Testis (tissue), 3 donors: ENCODE measurements around the gene PCYT2. TPM values are rescaled to one million over a fixed set of nuclear protein-coding genes. Genes with fewer than 3 reads are reported as not detected.

Source experiments
- DNase-seq: peaks from one replicate; pipeline ENCODE4 v3.0.0-alpha.2; 2019
- H3K27ac ChIP-seq, 2 donors: fragments of 200-600 bp; sonication (generic); one replicate each; pipeline ENCODE4 v1.5.1; 2019
- H3K27me3 ChIP-seq: fragments of 200-600 bp; sonication (generic); one replicate; pipeline ENCODE4 v1.5.1; 2019
- H3K36me3 ChIP-seq: fragments of 200-600 bp; sonication (generic); one replicate; pipeline ENCODE4 v1.5.1; 2017; ENCODE audit warnings: low read depth; ENCODE audit errors: missing control alignments
- H3K4me1 ChIP-seq: fragments of 200-600 bp; sonication (generic); one replicate; pipeline ENCODE4 v1.5.1; 2019
- H3K4me3 ChIP-seq, 2 donors: fragments of 200-600 bp; sonication (generic); one replicate each; pipeline ENCODE4 v1.5.1; 2017 to 2019
- H3K9me3 ChIP-seq: fragments of 200-600 bp; sonication (generic); one replicate; pipeline ENCODE4 v1.5.1; 2017
- CTCF ChIP-seq, 3 experiments: fragments of 450-650 bp in 2 of 3; fragments of 200-600 bp in 1 of 3; sonication (generic) in 1 of 3; IDR thresholded peaks; one replicate each; pipeline ENCODE4 v1.5.1; 2016 to 2019; ENCODE audit warnings: antibody characterized with exemption in 3 of 3, mild to moderate bottlenecking in 2 of 3, moderate library complexity in 1 of 3
- POLR2A ChIP-seq: fragments of 450-650 bp; IDR thresholded peaks from one replicate; pipeline ENCODE4 v1.6.1; 2017; ENCODE audit warnings: antibody characterized with exemption, mild to moderate bottlenecking, moderate library complexity
- WGBS, 2 donors: methylation state at CpG; one replicate each; pipeline ENCODE4 v1.1.5; 2018; 5-methylcytosine and 5-hydroxymethylcytosine counted together
- intact Hi-C: fragments of 100-400 bp; cut with DNase I; formaldehyde crosslinking; loops from one replicate; pipeline ENCODE4 v1.15.1; 2023; ENCODE audit warnings: low total_unique reads
- polyA plus RNA-seq: library from polyadenylated mRNA; stranded (reverse); fragments of 350-450 nt; fragmentation: Illumina TruSeq; extraction: RNeasy Lipid Tissue Mini Kit (QIAGEN cat#74804); gene quantifications from one replicate; pipeline ENCODE4 v1.2.3, GENCODE V29; 2014; ENCODE audit warnings: low read depth, low replicate concordance; ENCODE audit not compliant: insufficient read depth
- total RNA-seq, 2 donors: library from RNA; depleted of rRNA; stranded (reverse); fragments of >200 nt; gene quantifications; one replicate each; pipeline ENCODE4 v1.2.3, GENCODE V29; 2016

PCYT2 gene
- total and polyA plus RNA-seq, 3 donors from 2014 or later = 171 to 488 (median 438) TPM

- WGBS, 2 donors = 76 to 79% methylated on average over 9 of the region's 9 CpGs
- Histone ChIP-seq H3K9me3 (no peaks in the 10 kb centered on the region), H3K36me3 (no peaks in the 10 kb centered on the region), H3K4me3 (no peak overlapping the region), H3K4me1 (peaks cover 14% of the 10 kb centered on the region), H3K27ac (no peak overlapping the region), H3K27me3 (no peaks in the 10 kb centered on the region)
- no peak for DNase-seq
- TF ChIP-seq POLR2A (no peak), CTCF (IDR thresholded peaks at IDR 0.05) (no peak)
- intact Hi-C loops = no loop called here
Observed at GRCh38 chr17:81889602-81890001, 21.6 kb downstream of the PCYT2 start.

GRCh38 chr17:81888988-81889595, 22.1 kb downstream of the PCYT2 start:
- no peaks in the 10 kb centered on the region for H3K36me3 ChIP-seq

GRCh38 chr17:81888105-81888987, 22.9 kb downstream of the PCYT2 start:
- Histone ChIP-seq H3K4me3 (no peak overlapping the region), H3K9me3 (no peaks in the 10 kb centered on the region), H3K27me3 (no peaks in the 10 kb centered on the region), H3K36me3 (no peaks in the 10 kb centered on the region), H3K4me1 (peaks cover 14% of the 10 kb centered on the region), H3K27ac (no peak overlapping the region)
- no peak for DNase-seq
- TF ChIP-seq POLR2A (no peak), CTCF (IDR thresholded peaks at IDR 0.05) (no peak)
- WGBS, 2 donors = 94 to 95% methylated on average over 34 to 44 of the region's 44 CpGs
- intact Hi-C loops = no loop called here

More at GRCh38 chr17:81888988-81889595, 22.1 kb downstream of the PCYT2 start:
- Histone ChIP-seq H3K27me3 (no peaks in the 10 kb centered on the region), H3K9me3 (no peaks in the 10 kb centered on the region), H3K27ac (no peak overlapping the region), H3K4me3 (no peak overlapping the region), H3K4me1 (peaks cover 14% of the 10 kb centered on the region)
- TF ChIP-seq CTCF (IDR thresholded peaks at IDR 0.05) (no peak), POLR2A (no peak)
- no peak for DNase-seq
- intact Hi-C loops = no loop called here
- WGBS, 2 donors = 82 to 94% methylated on average over 16 of the region's 16 CpGs

- intact Hi-C loops = no loop called here
- no peak overlapping the region for H3K4me3 ChIP-seq
- H3K27me3 ChIP-seq = no peaks in the 10 kb centered on the region
- H3K4me1 ChIP-seq = peaks cover 9% of the 10 kb centered on the region
- H3K36me3 ChIP-seq = no peaks in the 10 kb centered on the region
- WGBS, 2 donors = 90 to 92% methylated on average over 11 of the region's 11 CpGs
- H3K27ac ChIP-seq = no peak overlapping the region
- DNase-seq = no peak
- TF ChIP-seq CTCF (IDR thresholded peaks at IDR 0.05) (no peak), POLR2A (no peak)
- H3K9me3 ChIP-seq = no peaks in the 10 kb centered on the region
Observed at GRCh38 chr17:81885869-81886548, 25.2 kb downstream of the PCYT2 start.
